ENCODE results near the gene CNTN5.

- TF ChIP-seq CTCF (IDR thresholded peaks at IDR 0.05) = no peak
- TF ChIP-seq FOXM1 (IDR thresholded peaks at IDR 0.05; ENCODE audit: low read depth) = no peak
- no peak for TF ChIP-seq MXI1 (IDR thresholded peaks at IDR 0.05; ENCODE audit: low read depth, low read length)
- no peak for TF ChIP-seq RFX5 (IDR thresholded peaks at IDR 0.05; ENCODE audit: low read length)
- no peak for TF ChIP-seq JUND (IDR thresholded peaks at IDR 0.05)
Measured at GRCh38 chr11:100009728-100010127, 989.0 kb downstream of the CNTN5 start.

Measured in SK-N-SH (cell line).